HepG2 (cell line): Measurements from ENCODE around the gene ZNF831. TPM values are rescaled to one million over a fixed set of nuclear protein-coding genes. Genes with fewer than 3 reads are reported as not detected.
A peak's percentile ranks its signal among the peaks of the same experiment; 100 is the strongest.

Experiments
- ATAC-seq: fragments of 200-7000 bp; cut with Tn5 transposase; 3 replicates; pipeline ENCODE4 v1.9.1; 2020; ENCODE audit warnings: mild to moderate bottlenecking, moderate library complexity
- BruUV-seq: library from RNA; stranded (reverse); fragments of 400-500 nt; replicated peaks from 2 replicates; lab custom pipeline; 2021; lab: Mats Ljungman, UMichigan
- CTCF ChIA-PET: fragments of 300-600 bp; formaldehyde crosslinking; extraction: SDS; loops from one replicate; lab custom pipeline; 2021; ENCODE audit warnings: low total read pairs, inconsistent platforms, low intra/inter-chr PET ratio; lab: Yijun Ruan, JAX
- POLR2A ChIA-PET: fragments of 350-600 bp; sonication (Branson Sonifier 250); formaldehyde crosslinking; loops from one replicate; lab custom pipeline; 2020; ENCODE audit warnings: antibody characterized with exemption, inconsistent platforms; lab: Yijun Ruan, JAX
- DNase-seq: peaks from one replicate; pipeline ENCODE4 v3.0.0-alpha.2; 2015; ENCODE audit warnings: low spot score
- FAIRE-seq: peaks from 3 replicates; lab custom pipeline; 2011; peaks lifted over from hg19 to GRCh38; lab: Jason Lieb, UNC
- H2AFZ ChIP-seq: one replicate; pipeline ENCODE4 v1.6.1; 2011; ENCODE audit warnings: low read length, inconsistent platforms
- H3K27ac ChIP-seq: fragments of 300-600 bp; 3 replicates; pipeline ENCODE4 v1.8.0; 2011; ENCODE audit warnings: mixed run types, mild to moderate bottlenecking, mixed read lengths, low read length, inconsistent platforms; ENCODE audit not compliant: insufficient read depth; ENCODE audit errors: extremely low read length
- H3K27me3 ChIP-seq, 2 experiments: fragments of 200-600 bp in 1 of 2; 2 replicates in 1 of 2; 3 replicates in 1 of 2; pipeline versions ENCODE4 v1.6.0 to v1.8.0; 2011; ENCODE audit warnings: low read length in 2 of 2, mild to moderate bottlenecking in 2 of 2, moderate library complexity in 2 of 2, inconsistent platforms in 1 of 2; ENCODE audit not compliant: insufficient read depth in 2 of 2, control insufficient read depth in 1 of 2
- H3K36me3 ChIP-seq, 2 experiments: fragments of 200-600 bp in 1 of 2; replicated peaks in 1 of 2; 2 replicates in 1 of 2; 3 replicates in 1 of 2; pipeline versions ENCODE4 v1.5.1 to v1.8.0; 2011; ENCODE audit warnings: low read length in 2 of 2, inconsistent platforms in 1 of 2; ENCODE audit not compliant: insufficient read depth in 2 of 2, control insufficient read depth in 1 of 2
- H3K4me1 ChIP-seq: 2 replicates; pipeline ENCODE4 v1.5.1; 2012; ENCODE audit warnings: low read length, inconsistent platforms; ENCODE audit not compliant: insufficient read depth
- H3K4me2 ChIP-seq: 2 replicates; pipeline ENCODE4 v1.6.0; 2011; ENCODE audit warnings: low read depth, low read length, inconsistent platforms
- H3K4me3 ChIP-seq, 3 experiments: fragments of 200-600 bp in 1 of 3; sonication (generic), shearing (Covaris generic) in 1 of 3; replicated peaks in 1 of 3; 2 replicates each; pipeline ENCODE4 v1.5.1; 2011 to 2016; ENCODE audit warnings: low read length in 3 of 3, inconsistent platforms in 2 of 3, low read depth in 2 of 3, mild to moderate bottlenecking in 2 of 3, control low read depth in 1 of 3, mixed read lengths in 1 of 3; ENCODE audit not compliant: insufficient read depth in 1 of 3
- H3K79me2 ChIP-seq: one replicate; pipeline ENCODE4 v1.6.1; 2011; ENCODE audit warnings: low read length, inconsistent platforms; ENCODE audit not compliant: insufficient read depth
- H3K9ac ChIP-seq: 2 replicates; pipeline ENCODE4 v1.6.0; 2011; ENCODE audit warnings: mild to moderate bottlenecking, low read depth, low read length, inconsistent platforms; ENCODE audit not compliant: insufficient read depth
- H3K9me3 ChIP-seq: 2 replicates; pipeline ENCODE4 v1.5.1; 2012; ENCODE audit warnings: mild to moderate bottlenecking, low read length
- H4K20me1 ChIP-seq: 2 replicates; pipeline ENCODE4 v1.6.0; 2011; ENCODE audit warnings: inconsistent platforms, mild to moderate bottlenecking, low read length, moderate library complexity; ENCODE audit not compliant: insufficient read depth
- CHD2 ChIP-seq: IDR thresholded peaks from 2 replicates; pipeline ENCODE4 v1.6.1; 2011; ENCODE audit warnings: low read depth, low read length, improper control_type of control experiment
- ERF ChIP-seq: IDR thresholded peaks from 2 replicates; pipeline ENCODE4 v1.6.1; 2018; ENCODE audit warnings: missing biosample characterization, missing genetic modification reagents
- GABPA ChIP-seq, 2 experiments: IDR thresholded peaks; 2 replicates each; pipeline ENCODE4 v1.6.1; 2011 to 2016; ENCODE audit warnings: low read depth in 2 of 2, low read length in 1 of 2, missing biosample characterization in 1 of 2, missing genetic modification characterization in 1 of 2
- HES4 ChIP-seq: sonication (generic); formaldehyde crosslinking; IDR thresholded peaks from 2 replicates; pipeline ENCODE4 v1.9.0; 2021; ENCODE audit warnings: mild to moderate bottlenecking, missing genetic modification reagents, borderline replicate concordance
- NAIF1 ChIP-seq: sonication (generic); formaldehyde crosslinking; IDR thresholded peaks from 2 replicates; pipeline ENCODE4 v1.5.0; 2020; ENCODE audit warnings: mild to moderate bottlenecking, missing genetic modification reagents, borderline replicate concordance
- SOX5 ChIP-seq: IDR thresholded peaks from 2 replicates; pipeline ENCODE4 v1.6.1; 2016; ENCODE audit warnings: borderline replicate concordance
- TBL1XR1 ChIP-seq: fragments of 150-350 bp; IDR thresholded peaks from 2 replicates; pipeline ENCODE4 v1.6.1; 2014; ENCODE audit warnings: borderline replicate concordance, low read length; ENCODE audit not compliant: partially characterized antibody
- YEATS4 ChIP-seq: sonication (generic); formaldehyde crosslinking; IDR thresholded peaks from 2 replicates; pipeline ENCODE4 v1.4.0; 2020; ENCODE audit warnings: missing genetic modification reagents, borderline replicate concordance
- ZFAT ChIP-seq: sonication (generic); formaldehyde crosslinking; conservative IDR thresholded peaks from 2 replicates; pipeline ENCODE4 v1.8.1; 2023; ENCODE audit warnings: missing genetic modification reagents, inconsistent platforms
- ZFP36L2 ChIP-seq: sonication (generic); formaldehyde crosslinking; IDR thresholded peaks from 2 replicates; pipeline ENCODE4 v1.4.0; 2020; ENCODE audit warnings: missing genetic modification reagents
- ZKSCAN8 ChIP-seq: IDR thresholded peaks from 2 replicates; pipeline ENCODE4 v1.6.1; 2016; ENCODE audit warnings: borderline replicate concordance, missing genetic modification reagents, missing compliant biosample characterization
- ZMAT3 ChIP-seq: sonication (generic); formaldehyde crosslinking; conservative IDR thresholded peaks from 2 replicates; pipeline ENCODE4 v1.7.0; 2021; ENCODE audit warnings: missing genetic modification reagents
- ZNF10 ChIP-seq: sonication (generic); formaldehyde crosslinking; IDR thresholded peaks from 2 replicates; pipeline ENCODE4 v1.4.0; 2020; ENCODE audit warnings: mild to moderate bottlenecking, low read depth, missing genetic modification reagents, borderline replicate concordance
- ZNF282 ChIP-seq: fragments of 450-650 bp; IDR thresholded peaks from 2 replicates; pipeline ENCODE4 v1.6.1; 2018; ENCODE audit not compliant: partially characterized antibody
- ZNF34 ChIP-seq: sonication (generic); formaldehyde crosslinking; IDR thresholded peaks from 2 replicates; pipeline ENCODE4 v1.4.0; 2020; ENCODE audit warnings: mild to moderate bottlenecking, missing genetic modification reagents, borderline replicate concordance
- ZNF644 ChIP-seq: IDR thresholded peaks from 2 replicates; pipeline ENCODE4 v1.6.1; 2016; ENCODE audit warnings: low read depth
- ZNF672 ChIP-seq: sonication (generic); formaldehyde crosslinking; IDR thresholded peaks from 2 replicates; pipeline ENCODE4 v1.8.1; 2022; ENCODE audit warnings: missing genetic modification reagents
- ZNF75D ChIP-seq: sonication (generic); formaldehyde crosslinking; IDR thresholded peaks from 2 replicates; pipeline ENCODE4 v1.8.1; 2023; ENCODE audit warnings: missing genetic modification reagents, mild to moderate bottlenecking, borderline replicate concordance
- ZNF773 ChIP-seq: sonication (generic); formaldehyde crosslinking; IDR thresholded peaks from 2 replicates; pipeline ENCODE4 v1.4.0; 2020; ENCODE audit warnings: missing genetic modification reagents, borderline replicate concordance
- ZSCAN30 ChIP-seq: sonication (generic); formaldehyde crosslinking; IDR thresholded peaks from 2 replicates; pipeline ENCODE4 v1.5.0; 2020; ENCODE audit warnings: mild to moderate bottlenecking, missing genetic modification reagents
- WGBS: methylation state at CpG from one replicate; pipeline ENCODE4 v1.1.6; 2017; ENCODE audit warnings: low lambda C conversion rate; 5-methylcytosine and 5-hydroxymethylcytosine counted together
- in situ Hi-C: cut with HindIII; loops from 2 replicates; pipeline ENCODE4 v1.10.0; 2017; ENCODE audit warnings: low pct_unique_long_range_greater_than_20kb; ENCODE audit not compliant: extremely low pct_ligation_motif_present
- intact Hi-C: fragments of 100-400 bp; cut with micrococcal nuclease; formaldehyde crosslinking; loops from one replicate; pipeline ENCODE4 v1.10.0; 2022; ENCODE audit not compliant: unreplicated experiment
- polyA plus RNA-seq, 8 experiments: library from polyadenylated mRNA; depleted of rRNA in 3 of 8; stranded (reverse) in 7 of 8; unstranded in 1 of 8; fragments of >200 nt; fragmentation: Illumina TruSeq in 4 of 8; extraction: Trizol in 4 of 8; gene quantifications; 2 replicates each; pipeline versions ENCODE4 v1.2.1 to v1.2.3, GENCODE V29; 2011 to 2016; ENCODE audit warnings: low read depth in 4 of 8, missing spikeins in 1 of 8, mixed read lengths in 1 of 8; ENCODE audit not compliant: insufficient read depth in 1 of 8
- total RNA-seq, 5 experiments: library from RNA; depleted of rRNA; stranded (reverse); fragments of >200 nt; fragmentation: Illumina TruSeq; extraction: Trizol; gene quantifications; 2 replicates each; pipeline ENCODE4 v1.2.3, GENCODE V29; 2016; ENCODE audit warnings: low read depth in 1 of 5
- TF ChIP-seq, protein P1 (sequence below): sonication (generic); formaldehyde crosslinking; IDR thresholded peaks from 2 replicates; pipeline ENCODE4 v1.5.0; 2020; ENCODE audit warnings: missing genetic modification reagents
- TF ChIP-seq, protein P2 (sequence below): sonication (generic); formaldehyde crosslinking; IDR thresholded peaks from 2 replicates; pipeline ENCODE4 v1.8.0; 2022; ENCODE audit warnings: mild to moderate bottlenecking, missing genetic modification reagents, moderate library complexity
- TF ChIP-seq, protein P3 (sequence below): IDR thresholded peaks from 2 replicates; pipeline ENCODE4 v1.6.1; 2016; ENCODE audit warnings: mild to moderate bottlenecking, missing biosample characterization, missing genetic modification reagents

Gene ZNF831
- total and polyA plus RNA-seq, 2 of the 13 experiments (the other 11 are each of a cell fraction or from before 2014, with no cell fraction given) = not detected

DNA sequence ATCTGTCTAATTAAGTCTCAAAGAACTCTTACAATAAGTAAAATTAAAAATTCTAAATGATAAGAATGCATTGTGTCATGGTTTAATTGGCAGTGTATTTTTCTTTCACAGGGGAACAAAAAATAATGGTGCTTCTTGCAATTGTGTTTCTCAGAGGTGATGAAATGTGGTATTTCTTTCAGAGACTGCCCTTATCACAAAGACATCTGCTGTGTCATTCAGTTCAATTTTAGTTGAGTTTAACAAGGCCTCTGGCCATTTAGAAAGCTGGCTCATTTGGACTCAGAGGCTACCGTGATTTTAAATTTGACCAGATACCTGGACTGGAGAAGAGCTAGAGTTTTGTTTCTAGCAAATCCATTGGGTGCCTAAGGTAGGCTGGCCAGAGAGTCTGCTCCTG, 23.6 kb upstream of the ZNF831 start (continued):
- TF ChIP-seq ZNF282 = no peak
- TF ChIP-seq, protein P1, sequence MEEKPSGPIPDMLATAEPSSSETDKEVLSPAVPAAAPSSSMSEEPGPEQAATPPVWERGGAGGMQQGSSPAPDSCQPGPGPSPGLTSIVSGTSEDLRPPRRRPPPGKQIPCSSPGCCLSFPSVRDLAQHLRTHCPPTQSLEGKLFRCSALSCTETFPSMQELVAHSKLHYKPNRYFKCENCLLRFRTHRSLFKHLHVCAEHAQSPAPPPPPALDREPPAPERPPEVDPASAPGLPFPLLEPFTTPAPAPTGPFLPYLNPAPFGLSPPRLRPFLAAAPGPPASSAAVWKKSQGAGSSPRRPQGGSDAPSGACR (CRISPR knock-in tag) = no peak
- TF ChIP-seq, all 625 proteins: peak for 0

GRCh38 chr20:59141818-59142581, 21.6 kb upstream of the ZNF831 start:
- in situ Hi-C loops = no loop called here
- BruUV-seq = no TSS peak
- Histone ChIP-seq H4K20me1 (no peaks in the 10 kb centered on the region), H3K9me3 (no peaks in the 10 kb centered on the region), H3K27me3 (peaks cover 4 to 14% of the 10 kb centered on the region in 2 experiments; a peak in 3 of 5 replicates), H3K4me1 (no peaks in the 10 kb centered on the region), H3K27ac (no peak overlapping the region), H2AFZ (no peak overlapping the region), H3K9ac (no peak overlapping the region), H3K4me3 (no peak overlapping the region), H3K36me3 (no peaks in the 10 kb centered on the region), H3K4me2 (no peak overlapping the region), H3K79me2 (no peaks in the 10 kb centered on the region)
- POLR2A ChIA-PET = no interaction called here
- intact Hi-C loops = no loop called here
- FAIRE-seq = no peak
- no peak for DNase-seq
- WGBS = 33% methylated on average over 13 of the region's 13 CpGs
- CTCF ChIA-PET = no interaction called here
- no peak for ATAC-seq
- TF ChIP-seq, protein P2, sequence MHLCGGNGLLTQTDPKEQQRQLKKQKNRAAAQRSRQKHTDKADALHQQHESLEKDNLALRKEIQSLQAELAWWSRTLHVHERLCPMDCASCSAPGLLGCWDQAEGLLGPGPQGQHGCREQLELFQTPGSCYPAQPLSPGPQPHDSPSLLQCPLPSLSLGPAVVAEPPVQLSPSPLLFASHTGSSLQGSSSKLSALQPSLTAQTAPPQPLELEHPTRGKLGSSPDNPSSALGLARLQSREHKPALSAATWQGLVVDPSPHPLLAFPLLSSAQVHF (CRISPR knock-in tag) = no peak
- no peak for TF ChIP-seq CHD2
- TF ChIP-seq ZMAT3 (CRISPR knock-in tag) = peak; percentile 47; the same call in 1 of the 2 replicates
- TF ChIP-seq ZSCAN30 (CRISPR knock-in tag) = no peak
- TF ChIP-seq ZNF34 = no peak
- TF ChIP-seq ZFAT (CRISPR knock-in tag) = no peak
- TF ChIP-seq ZNF10 = no peak
- TF ChIP-seq ZFP36L2 (CRISPR knock-in tag) = no peak
- no peak for TF ChIP-seq GABPA (IDR thresholded peaks at IDR 0.05; ENCODE audit: low read depth, low read length)
- no peak for TF ChIP-seq GABPA (CRISPR knock-in tag; IDR thresholded peaks at IDR 0.05; ENCODE audit: low read depth)
- TF ChIP-seq ZNF75D (CRISPR knock-in tag) = 0 out of 2 replicates have a peak, but pooled peaks have one; percentile 66
- peak; percentile 63; the same call in 1 of the 2 replicates for TF ChIP-seq ZNF773 (CRISPR knock-in tag)
- no peak for TF ChIP-seq TBL1XR1
- TF ChIP-seq NAIF1 (CRISPR knock-in tag) = no peak
- peak; percentile 75; the same call in 1 of the 2 replicates for TF ChIP-seq ZNF644 (CRISPR knock-in tag)
- TF ChIP-seq YEATS4 = no peak
- TF ChIP-seq, protein P3, sequence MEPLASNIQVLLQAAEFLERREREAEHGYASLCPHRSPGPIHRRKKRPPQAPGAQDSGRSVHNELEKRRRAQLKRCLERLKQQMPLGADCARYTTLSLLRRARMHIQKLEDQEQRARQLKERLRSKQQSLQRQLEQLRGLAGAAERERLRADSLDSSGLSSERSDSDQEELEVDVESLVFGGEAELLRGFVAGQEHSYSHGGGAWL = peak; percentile 44; the same call in 1 of the 2 replicates
- TF ChIP-seq HES4 = peak; percentile 90; the same call in 1 of the 2 replicates
- TF ChIP-seq ZNF672 = no peak
- TF ChIP-seq SOX5 (CRISPR knock-in tag) = no peak
- no peak for TF ChIP-seq ZKSCAN8 (CRISPR knock-in tag)
- TF ChIP-seq ERF (CRISPR knock-in tag) = 0 out of 2 replicates have a peak, but pooled peaks have one; percentile 41
